Measurements from ENCODE around the gene SHCBP1L.

Gene SHCBP1L

GRCh38 chr1:182968151-182968741 is 15.3 kb upstream of the SHCBP1L start:
- H3K4me3 ChIP-seq (ENCODE audit: low read depth, low read length): no peak overlapping the region
- in situ Hi-C loops (cut with HindIII; ENCODE audit: low sequenced_read_pairs): no loop called here
- no peak for TF ChIP-seq CTCF (IDR thresholded peaks at IDR 0.05; ENCODE audit: low read depth, low read length)
- DNase-seq (ENCODE audit: low read depth, low spot score): peak; percentile 56

GRCh38 chr1:182965861-182966260 is 12.9 kb upstream of the SHCBP1L start:
- H3K4me3 ChIP-seq (ENCODE audit: low read depth, low read length): no peak overlapping the region
- DNase-seq (ENCODE audit: low read depth, low spot score): no peak
- no peak for TF ChIP-seq CTCF (IDR thresholded peaks at IDR 0.05; ENCODE audit: low read depth, low read length)
- in situ Hi-C loops (cut with HindIII; ENCODE audit: low sequenced_read_pairs): no loop called here

- H3K4me3 ChIP-seq (ENCODE audit: low read depth, low read length): no peak overlapping the region
- in situ Hi-C loops (cut with HindIII; ENCODE audit: low sequenced_read_pairs): no loop called here
- no peak for TF ChIP-seq CTCF (IDR thresholded peaks at IDR 0.05; ENCODE audit: low read depth, low read length)
- DNase-seq (ENCODE audit: low read depth, low spot score): no peak
Observed at GRCh38 chr1:182965096-182965495, 12.1 kb upstream of the SHCBP1L start.

GRCh38 chr1:182962554-182963115 is 9.7 kb upstream of the SHCBP1L start:
- peak; percentile 92 for TF ChIP-seq CTCF (IDR thresholded peaks at IDR 0.05; ENCODE audit: low read depth, low read length)
- in situ Hi-C loops (cut with HindIII; ENCODE audit: low sequenced_read_pairs): no loop called here
- H3K4me3 ChIP-seq (ENCODE audit: low read depth, low read length): peak overlapping the region; percentile 13
- peak; percentile 94 for DNase-seq (ENCODE audit: low read depth, low spot score)

DNA sequence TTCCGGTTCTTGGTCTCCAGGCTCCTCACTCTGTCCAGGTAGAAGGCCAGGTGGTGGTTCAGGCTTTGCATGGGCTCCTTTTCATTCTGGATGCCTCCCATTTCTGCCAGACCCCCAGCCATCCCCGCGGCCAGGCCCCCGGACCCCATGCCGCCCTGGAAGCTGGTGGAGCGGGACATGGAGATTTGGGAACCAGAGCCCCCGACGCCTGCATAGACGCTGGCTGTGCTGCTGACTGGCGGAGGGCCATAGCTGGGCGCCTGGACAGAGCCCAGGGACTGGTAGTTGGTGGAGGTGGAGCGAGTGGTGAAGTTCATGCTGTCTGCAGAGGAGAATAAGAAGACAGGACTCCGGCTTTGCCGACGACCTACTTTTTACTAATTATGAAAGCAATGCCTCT is 7.1 kb upstream of the SHCBP1L start:
- no peak for TF ChIP-seq CTCF (IDR thresholded peaks at IDR 0.05; ENCODE audit: low read depth, low read length)
- no peak for DNase-seq (ENCODE audit: low read depth, low spot score)
- no peak overlapping the region for H3K4me3 ChIP-seq (ENCODE audit: low read depth, low read length)
- in situ Hi-C loops (cut with HindIII; ENCODE audit: low sequenced_read_pairs): no loop called here

DNA sequence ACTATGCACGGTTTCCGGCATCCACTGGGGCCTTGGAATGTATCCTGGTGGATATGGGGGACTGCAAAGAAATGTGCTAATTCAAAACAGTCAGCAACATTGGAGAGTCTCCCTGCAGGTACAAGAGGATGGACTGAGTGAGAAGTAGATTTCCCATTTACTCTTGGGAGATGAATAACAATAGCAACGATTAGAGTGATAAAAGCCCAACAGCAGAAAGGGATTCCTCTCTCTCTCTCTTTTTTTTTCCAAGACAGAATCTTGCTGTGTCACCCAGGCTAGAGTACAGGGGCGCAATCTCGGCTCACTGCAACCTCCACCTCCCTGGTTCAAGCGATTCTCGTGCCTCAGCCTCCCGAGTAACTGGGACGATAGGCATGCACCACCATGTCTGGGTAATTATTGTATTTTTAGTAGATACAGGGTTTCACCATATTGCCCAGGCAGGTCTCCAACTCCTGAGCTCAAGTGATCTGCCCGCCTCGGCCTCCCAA is 5.0 kb upstream of the SHCBP1L start:
- in situ Hi-C loops (cut with HindIII; ENCODE audit: low sequenced_read_pairs): no loop called here
- H3K4me3 ChIP-seq (ENCODE audit: low read depth, low read length): no peak overlapping the region
- no peak for DNase-seq (ENCODE audit: low read depth, low spot score)
- TF ChIP-seq CTCF (IDR thresholded peaks at IDR 0.05; ENCODE audit: low read depth, low read length): no peak

Data from astrocyte of the spinal cord (primary cell).